ENCODE measurements around the gene NEDD8.

GRCh38 chr14:24272467-24272866 lies 40.3 kb upstream of the NEDD8 start:
- no peak for TF ChIP-seq EZH2 (IDR thresholded peaks at IDR 0.05; ENCODE audit: borderline replicate concordance, low read length)
- TF ChIP-seq CTCF (IDR thresholded peaks at IDR 0.05; ENCODE audit: low read length): no peak
